Measurements from ENCODE around the gene FMC1. TPM values are rescaled to one million over a fixed set of nuclear protein-coding genes. Genes with fewer than 3 reads are reported as not detected.
"Not testable (repeated sequence)": the region's sequence is repeated elsewhere in the genome, so short reads cannot be mapped to it uniquely, and the experiment has no call there.

Gene FMC1
- total and polyA plus RNA-seq, 4 donors = 6.9 to 28.3 (median 17.0) TPM

DNA sequence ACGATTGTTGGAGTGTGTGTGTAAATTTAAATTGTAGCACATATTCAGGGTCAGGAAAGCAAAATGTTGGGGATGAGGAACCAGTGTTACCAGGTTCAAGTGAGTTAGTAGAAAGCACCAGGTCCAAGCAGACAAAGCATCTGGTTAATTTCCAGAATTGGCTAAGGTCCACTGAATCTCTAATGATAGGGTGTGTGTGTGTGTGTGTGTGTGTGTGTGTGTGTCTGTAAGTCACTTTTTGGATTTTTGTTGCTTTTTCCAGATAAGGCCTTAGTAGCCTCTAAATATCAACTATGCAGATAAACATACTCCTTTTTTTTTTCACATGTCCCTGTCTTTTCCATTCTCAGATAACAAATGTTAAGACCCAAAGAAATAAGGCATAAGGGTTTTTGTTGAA lies 36.6 kb upstream of the FMC1 start:
- intact Hi-C loops (cut with DNase I) = no loop called here
- H3K27me3 ChIP-seq (ENCODE audit: control insufficient read depth in 1 of 2, insufficient read depth in 2 of 2, low read length in 1 of 2) = no peaks in the 10 kb centered on the region
- no peaks in the 10 kb centered on the region for H3K9me3 ChIP-seq (ENCODE audit: control insufficient read depth, low read length)
- ATAC-seq (ENCODE audit: low FRiP score) = no peak
- 76 to 77% methylated on average over 1 of the region's 1 CpG for WGBS, 2 donors
- H3K36me3 ChIP-seq (ENCODE audit: control insufficient read depth in 1 of 2, insufficient read depth in 2 of 2, low read length in 1 of 2) = peaks cover 0 to 2% of the 10 kb centered on the region in 2 donors
- no peak for DNase-seq
- no peak overlapping the region for H3K4me3 ChIP-seq (ENCODE audit: low read length in 2 of 2)
- no peak overlapping the region for H3K27ac ChIP-seq (ENCODE audit: low read depth in 1 of 2, low read length in 2 of 2)
- no peaks in the 10 kb centered on the region for H3K4me1 ChIP-seq (ENCODE audit: control insufficient read depth in 1 of 2, insufficient read depth in 2 of 2, low read length in 2 of 2)

GRCh38 chr7:139317939-139318505 lies 23.1 kb upstream of the FMC1 start:
- H3K36me3 ChIP-seq (ENCODE audit: control insufficient read depth in 1 of 2, insufficient read depth in 2 of 2, low read length in 1 of 2) = no peaks in the 10 kb centered on the region
- no peaks in the 10 kb centered on the region for H3K9me3 ChIP-seq (ENCODE audit: control insufficient read depth, low read length)
- intact Hi-C loops (cut with DNase I) = no loop called here
- H3K4me3 ChIP-seq (ENCODE audit: low read length in 2 of 2) = no peak overlapping the region
- H3K4me1 ChIP-seq (ENCODE audit: control insufficient read depth in 1 of 2, insufficient read depth in 2 of 2, low read length in 2 of 2) = no peaks in the 10 kb centered on the region
- no peak for ATAC-seq (ENCODE audit: low FRiP score)
- no peak for DNase-seq
- no peaks in the 10 kb centered on the region for H3K27me3 ChIP-seq (ENCODE audit: control insufficient read depth in 1 of 2, insufficient read depth in 2 of 2, low read length in 1 of 2)
- 84 to 88% methylated on average over 5 of the region's 5 CpGs for WGBS, 2 donors
- H3K27ac ChIP-seq (ENCODE audit: low read depth in 1 of 2, low read length in 2 of 2) = no peak overlapping the region

GRCh38 chr7:139321071-139321745 lies 19.9 kb upstream of the FMC1 start:
- Histone ChIP-seq H3K4me3 (ENCODE audit: low read length in 2 of 2) (no peak overlapping the region), H3K27ac (ENCODE audit: low read depth in 1 of 2, low read length in 2 of 2) (no peak overlapping the region), H3K27me3 (ENCODE audit: control insufficient read depth in 1 of 2, insufficient read depth in 2 of 2, low read length in 1 of 2) (no peaks in the 10 kb centered on the region), H3K4me1 (ENCODE audit: control insufficient read depth in 1 of 2, insufficient read depth in 2 of 2, low read length in 2 of 2) (no peaks in the 10 kb centered on the region), H3K9me3 (ENCODE audit: control insufficient read depth, low read length) (no peaks in the 10 kb centered on the region), H3K36me3 (ENCODE audit: control insufficient read depth in 1 of 2, insufficient read depth in 2 of 2, low read length in 1 of 2) (no peaks in the 10 kb centered on the region)
- 58 to 62% methylated on average over 11 of the region's 11 CpGs for WGBS, 2 donors
- intact Hi-C loops (cut with DNase I) = no loop called here
- ATAC-seq (ENCODE audit: low FRiP score) (no peak), DNase-seq (no peak)

DNA sequence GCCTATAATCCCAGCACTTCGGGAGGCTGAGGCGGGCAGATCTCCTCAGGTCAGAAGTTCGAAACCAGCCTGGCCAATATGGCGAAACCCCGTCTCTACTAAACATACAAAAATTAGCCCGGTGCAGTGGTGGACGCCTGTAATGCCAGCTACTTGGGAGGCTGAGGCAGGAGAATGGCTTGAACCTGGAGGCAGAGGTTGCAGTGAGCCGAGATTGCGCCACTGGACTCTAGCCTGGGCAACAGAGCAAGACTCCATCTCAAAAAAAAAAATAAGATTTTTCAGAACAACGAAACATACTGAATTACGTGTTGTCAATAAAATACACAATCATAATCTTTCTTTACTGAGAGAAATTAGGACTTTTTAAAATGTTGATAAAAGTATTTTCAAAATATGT lies 16.4 kb upstream of the FMC1 start:
- ATAC-seq (ENCODE audit: low FRiP score); DNase-seq; intact Hi-C loops (cut with DNase I); H3K36me3 ChIP-seq (ENCODE audit: control insufficient read depth in 1 of 2, insufficient read depth in 2 of 2, low read length in 1 of 2); H3K4me1 ChIP-seq (ENCODE audit: control insufficient read depth in 1 of 2, insufficient read depth in 2 of 2, low read length in 2 of 2); H3K27me3 ChIP-seq (ENCODE audit: control insufficient read depth in 1 of 2, insufficient read depth in 2 of 2, low read length in 1 of 2); H3K9me3 ChIP-seq (ENCODE audit: control insufficient read depth, low read length); H3K4me3 ChIP-seq (ENCODE audit: low read length in 2 of 2); H3K27ac ChIP-seq (ENCODE audit: low read depth in 1 of 2, low read length in 2 of 2): not testable (repeated sequence)
- 94 to 96% methylated on average over 11 of the region's 11 CpGs for WGBS, 2 donors

GRCh38 chr7:139328375-139328774 lies 12.8 kb upstream of the FMC1 start:
- 65 to 71% methylated on average over 2 of the region's 2 CpGs for WGBS, 2 donors
- H3K27ac ChIP-seq (ENCODE audit: low read depth in 1 of 2, low read length in 2 of 2) = no peak overlapping the region
- H3K27me3 ChIP-seq (ENCODE audit: control insufficient read depth in 1 of 2, insufficient read depth in 2 of 2, low read length in 1 of 2) = no peaks in the 10 kb centered on the region
- H3K36me3 ChIP-seq (ENCODE audit: control insufficient read depth in 1 of 2, insufficient read depth in 2 of 2, low read length in 1 of 2) = no peaks in the 10 kb centered on the region
- ATAC-seq (ENCODE audit: low FRiP score) (no peak), DNase-seq (no peak)
- intact Hi-C loops (cut with DNase I) = no loop called here
- no peak overlapping the region for H3K4me3 ChIP-seq (ENCODE audit: low read length in 2 of 2)
- no peaks in the 10 kb centered on the region for H3K4me1 ChIP-seq (ENCODE audit: control insufficient read depth in 1 of 2, insufficient read depth in 2 of 2, low read length in 2 of 2)
- no peaks in the 10 kb centered on the region for H3K9me3 ChIP-seq (ENCODE audit: control insufficient read depth, low read length)

GRCh38 chr7:139329119-139329518 lies 12.0 kb upstream of the FMC1 start:
- WGBS, 2 donors = 41 to 46% methylated on average over 2 of the region's 2 CpGs

DNA sequence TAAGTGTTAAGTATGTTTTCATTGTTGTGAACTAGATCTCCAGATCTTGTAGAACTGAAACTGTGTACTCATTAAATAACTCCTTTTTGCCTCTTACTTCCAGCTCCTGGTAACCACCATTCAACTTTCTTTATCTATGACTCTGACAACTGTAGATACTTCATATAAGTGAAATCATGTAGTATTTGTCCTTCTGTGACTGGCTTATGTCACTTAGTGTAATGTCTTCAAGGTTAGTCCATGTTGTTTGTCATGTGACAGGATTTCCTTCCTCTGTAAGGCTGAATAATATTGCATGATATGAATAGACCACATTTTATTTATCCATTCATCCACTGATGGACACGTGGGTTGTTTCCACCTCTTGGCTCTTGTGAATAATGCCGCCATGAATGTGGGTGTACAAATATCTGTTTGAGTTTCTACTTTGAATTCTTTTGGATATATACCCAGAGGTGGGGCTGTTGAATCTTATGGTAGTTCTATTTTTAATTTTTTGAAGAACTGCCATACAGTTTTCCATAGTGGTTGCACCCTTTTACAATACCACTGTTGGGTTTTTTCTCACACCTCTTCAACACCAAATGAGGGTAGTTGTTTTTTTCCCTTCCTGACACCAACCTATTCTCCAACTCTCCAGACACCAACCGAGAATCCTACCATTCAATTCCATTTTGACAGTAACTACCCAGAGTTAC lies 10.7 kb upstream of the FMC1 start:
- 86 to 87% methylated on average over 3 of the region's 3 CpGs for WGBS, 2 donors
- no peaks in the 10 kb centered on the region for H3K4me1 ChIP-seq (ENCODE audit: control insufficient read depth in 1 of 2, insufficient read depth in 2 of 2, low read length in 2 of 2)
- H3K4me3 ChIP-seq (ENCODE audit: low read length in 2 of 2) = no peak overlapping the region
- no peaks in the 10 kb centered on the region for H3K27me3 ChIP-seq (ENCODE audit: control insufficient read depth in 1 of 2, insufficient read depth in 2 of 2, low read length in 1 of 2)
- no peak overlapping the region for H3K27ac ChIP-seq (ENCODE audit: low read depth in 1 of 2, low read length in 2 of 2)
- intact Hi-C loops (cut with DNase I) = no loop called here
- H3K36me3 ChIP-seq (ENCODE audit: control insufficient read depth in 1 of 2, insufficient read depth in 2 of 2, low read length in 1 of 2) = no peaks in the 10 kb centered on the region
- no peak for DNase-seq
- no peaks in the 10 kb centered on the region for H3K9me3 ChIP-seq (ENCODE audit: control insufficient read depth, low read length)
- ATAC-seq (ENCODE audit: low FRiP score) = no peak

More at GRCh38 chr7:139329119-139329518, 12.0 kb upstream of the FMC1 start:
- H3K9me3 ChIP-seq (ENCODE audit: control insufficient read depth, low read length) = no peaks in the 10 kb centered on the region
- intact Hi-C loops (cut with DNase I) = no loop called here
- H3K27ac ChIP-seq (ENCODE audit: low read depth in 1 of 2, low read length in 2 of 2) = no peak overlapping the region
- H3K27me3 ChIP-seq (ENCODE audit: control insufficient read depth in 1 of 2, insufficient read depth in 2 of 2, low read length in 1 of 2) = no peaks in the 10 kb centered on the region
- H3K36me3 ChIP-seq (ENCODE audit: control insufficient read depth in 1 of 2, insufficient read depth in 2 of 2, low read length in 1 of 2) = no peaks in the 10 kb centered on the region
- H3K4me1 ChIP-seq (ENCODE audit: control insufficient read depth in 1 of 2, insufficient read depth in 2 of 2, low read length in 2 of 2) = no peaks in the 10 kb centered on the region
- ATAC-seq (ENCODE audit: low FRiP score) = no peak
- DNase-seq = no peak
- H3K4me3 ChIP-seq (ENCODE audit: low read length in 2 of 2) = no peak overlapping the region

DNA sequence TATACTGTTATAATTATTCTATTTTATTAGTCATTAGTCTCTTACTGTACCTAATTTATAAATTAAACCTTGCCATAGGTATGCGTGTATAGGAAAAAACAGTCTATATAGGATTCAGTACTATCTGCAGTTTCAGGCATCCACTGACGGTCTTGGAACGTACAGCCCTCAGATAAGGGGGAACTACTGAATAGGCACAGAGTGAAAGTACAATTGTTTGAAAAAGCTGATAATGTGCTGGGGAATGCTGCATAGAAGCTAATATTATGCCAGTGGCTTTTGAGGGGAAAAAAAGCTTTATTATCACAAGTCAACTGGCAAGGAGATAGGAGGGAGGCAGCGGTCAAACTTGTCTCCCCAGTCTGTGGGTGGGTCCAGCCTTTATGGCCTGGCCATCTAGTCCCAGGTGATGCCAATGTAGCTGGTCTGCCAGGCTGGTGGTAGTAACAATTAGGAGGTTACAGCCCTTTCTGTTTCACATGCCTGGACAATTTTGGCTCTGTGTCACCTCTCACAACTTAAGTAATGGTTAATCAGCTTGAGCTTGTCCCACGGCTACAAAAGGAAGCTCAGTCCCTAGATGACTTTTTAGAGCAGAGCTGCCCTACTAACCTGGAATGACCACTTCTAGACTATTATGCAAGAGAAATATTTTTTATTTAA lies 8.3 kb upstream of the FMC1 start:
- Histone ChIP-seq H3K27me3 (ENCODE audit: control insufficient read depth in 1 of 2, insufficient read depth in 2 of 2, low read length in 1 of 2) (no peaks in the 10 kb centered on the region), H3K27ac (ENCODE audit: low read depth in 1 of 2, low read length in 2 of 2) (no peak overlapping the region), H3K4me1 (ENCODE audit: control insufficient read depth in 1 of 2, insufficient read depth in 2 of 2, low read length in 2 of 2) (no peaks in the 10 kb centered on the region), H3K36me3 (ENCODE audit: control insufficient read depth in 1 of 2, insufficient read depth in 2 of 2, low read length in 1 of 2) (no peaks in the 10 kb centered on the region), H3K4me3 (ENCODE audit: low read length in 2 of 2) (no peak overlapping the region), H3K9me3 (ENCODE audit: control insufficient read depth, low read length) (no peaks in the 10 kb centered on the region)
- intact Hi-C loops (cut with DNase I) = no loop called here
- ATAC-seq (ENCODE audit: low FRiP score) = no peak
- WGBS, 2 donors = 23 to 36% methylated on average over 5 of the region's 5 CpGs
- DNase-seq = no peak

Measured in aorta (tissue), 5 donors.